ENCODE measurements around the gene PCBD2. TPM values are rescaled to one million over a fixed set of nuclear protein-coding genes. Genes with fewer than 3 reads are reported as not detected.
"Not testable (repeated sequence)": the region's sequence is repeated elsewhere in the genome, so short reads cannot be mapped to it uniquely, and the experiment has no call there.

The PCBD2 gene
- total RNA-seq, 1 donor from 2014 or later: 16.8 TPM

GRCh38 chr5:134997015-134997414 lies 92.1 kb downstream of the PCBD2 start:
- intact Hi-C loops (cut with micrococcal nuclease): no loop called here

DNA sequence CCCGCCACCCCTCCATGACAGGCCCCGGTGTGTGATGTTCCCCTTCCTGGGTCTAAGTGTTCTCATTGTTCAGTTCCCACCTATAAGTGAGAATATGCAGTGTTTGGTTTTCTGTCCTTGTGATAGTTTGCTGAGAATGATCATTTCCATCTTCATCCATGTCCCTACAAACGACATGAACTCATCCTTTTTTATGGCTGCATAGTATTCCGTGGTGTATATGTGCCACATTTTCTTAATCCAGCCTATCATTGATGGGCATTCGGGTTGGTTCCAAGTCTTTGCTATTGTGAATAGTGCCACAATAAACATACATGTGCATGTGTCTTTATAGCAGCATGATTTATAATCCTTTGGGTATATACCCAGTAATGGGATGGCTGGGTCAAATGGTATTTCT lies 93.1 kb downstream of the PCBD2 start:
- intact Hi-C loops (cut with micrococcal nuclease): not testable (repeated sequence)

DNA sequence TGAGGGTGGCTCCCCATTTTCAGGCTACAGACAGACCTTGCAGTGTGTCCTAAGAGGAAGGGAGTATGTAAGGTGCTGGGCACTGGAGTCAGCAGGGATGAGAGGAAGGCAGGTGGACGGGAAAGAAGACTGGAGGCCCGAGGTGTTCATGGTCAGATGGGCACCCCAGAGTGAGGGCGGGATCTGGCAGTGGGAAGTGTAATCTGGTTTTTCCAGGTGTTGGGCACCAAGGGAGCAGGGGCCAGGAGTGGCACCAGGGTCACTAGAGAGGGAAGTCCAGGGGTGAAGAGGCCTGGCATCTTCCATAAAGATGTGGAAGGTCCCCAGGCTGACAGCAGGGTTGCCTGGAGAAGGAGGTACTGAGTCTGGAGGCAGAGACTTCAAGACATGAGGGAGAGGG lies 99.4 kb downstream of the PCBD2 start:
- intact Hi-C loops (cut with micrococcal nuclease): no loop called here

- intact Hi-C loops (cut with micrococcal nuclease): no loop called here
These were observed 100.1 kb downstream of the PCBD2 start for GRCh38 chr5:135005076-135005475.

- intact Hi-C loops (cut with micrococcal nuclease): no loop called here
These were observed 102.4 kb downstream of the PCBD2 start for GRCh38 chr5:135007305-135007704.

- intact Hi-C loops (cut with micrococcal nuclease): no loop called here
These were observed 102.9 kb downstream of the PCBD2 start for GRCh38 chr5:135007749-135008363.

- intact Hi-C loops (cut with micrococcal nuclease): no loop called here
These were observed 103.6 kb downstream of the PCBD2 start for GRCh38 chr5:135008556-135008955.

DNA sequence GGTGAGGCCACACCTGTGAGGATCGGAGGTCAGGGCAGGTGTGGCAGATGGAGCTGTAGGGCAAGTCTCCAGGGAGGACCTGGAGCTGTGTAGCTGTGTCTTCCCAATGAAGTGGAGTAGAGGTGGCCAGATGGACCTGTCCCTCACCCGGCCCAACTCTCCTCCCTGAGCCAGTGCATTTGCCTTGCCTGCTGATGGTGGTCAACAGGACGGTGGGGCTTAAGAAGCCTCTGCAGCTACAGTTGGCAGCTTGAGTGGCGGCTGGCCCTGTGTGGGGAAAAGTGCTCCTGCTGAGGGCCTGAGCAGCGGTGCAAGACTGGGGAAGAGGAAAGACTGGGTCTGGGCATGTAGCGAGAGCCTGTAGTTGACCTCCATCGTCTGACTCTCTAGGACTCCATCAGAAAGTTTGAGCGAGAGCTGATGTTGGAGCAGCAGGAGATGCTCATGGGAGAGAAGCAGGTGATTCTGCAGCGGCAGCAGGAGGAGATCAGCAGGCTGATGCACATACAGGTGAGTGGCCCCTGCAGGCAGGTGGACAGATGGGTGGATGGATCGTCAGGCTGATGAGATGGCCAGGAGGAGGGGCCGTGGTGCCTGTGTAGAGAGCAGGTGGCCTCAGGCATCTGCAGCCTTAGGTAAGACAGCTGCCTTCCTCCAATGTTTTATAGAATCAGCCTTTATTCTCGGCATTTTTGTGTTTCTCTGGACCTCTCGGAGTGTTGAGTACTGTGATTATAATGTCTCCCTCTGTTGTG lies 104.2 kb downstream of the PCBD2 start:
- intact Hi-C loops (cut with micrococcal nuclease): no loop called here

DNA sequence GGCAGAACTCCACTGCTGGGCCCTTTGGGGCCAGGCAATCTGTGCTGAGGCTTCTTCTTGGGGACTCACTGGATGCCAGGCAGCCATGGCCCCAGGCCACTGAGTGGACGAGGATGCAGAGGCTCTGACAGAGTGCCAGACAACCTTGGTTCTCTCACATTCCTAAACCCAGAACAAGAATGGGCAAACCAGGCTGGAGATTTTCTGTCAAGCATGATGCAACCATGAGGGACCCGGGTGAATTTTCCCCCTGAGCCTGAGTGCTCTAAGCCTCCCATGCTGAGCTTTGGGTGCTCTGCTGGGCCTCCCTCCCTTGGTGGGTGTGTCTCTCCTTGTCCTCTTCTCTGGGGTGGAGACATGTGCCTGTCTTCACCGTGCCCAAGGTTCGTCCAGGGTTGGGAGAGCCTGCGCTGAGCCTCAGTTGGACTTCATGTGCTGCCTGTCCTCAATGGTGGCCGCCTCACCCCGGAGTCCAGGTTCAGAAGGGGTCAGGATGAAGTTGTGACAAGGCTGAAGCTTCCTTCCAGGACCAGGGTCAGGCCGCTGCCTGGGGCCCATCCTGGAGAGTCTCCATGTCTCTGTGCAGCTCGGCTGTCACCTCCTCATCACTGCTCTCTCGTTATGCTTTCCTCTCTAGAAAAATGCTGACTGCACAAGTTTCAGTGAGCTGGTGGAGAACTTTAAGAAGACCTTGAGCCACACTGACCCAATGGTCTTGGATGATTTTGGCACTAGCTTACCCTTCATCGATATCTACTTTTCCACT lies 105.0 kb downstream of the PCBD2 start:
- intact Hi-C loops (cut with micrococcal nuclease): no loop called here

- intact Hi-C loops (cut with micrococcal nuclease): no loop called here
These were observed 105.8 kb downstream of the PCBD2 start for GRCh38 chr5:135010502-135011354.

GRCh38 chr5:135011355-135012032 lies 106.6 kb downstream of the PCBD2 start:
- intact Hi-C loops (cut with micrococcal nuclease): no loop called here

DNA sequence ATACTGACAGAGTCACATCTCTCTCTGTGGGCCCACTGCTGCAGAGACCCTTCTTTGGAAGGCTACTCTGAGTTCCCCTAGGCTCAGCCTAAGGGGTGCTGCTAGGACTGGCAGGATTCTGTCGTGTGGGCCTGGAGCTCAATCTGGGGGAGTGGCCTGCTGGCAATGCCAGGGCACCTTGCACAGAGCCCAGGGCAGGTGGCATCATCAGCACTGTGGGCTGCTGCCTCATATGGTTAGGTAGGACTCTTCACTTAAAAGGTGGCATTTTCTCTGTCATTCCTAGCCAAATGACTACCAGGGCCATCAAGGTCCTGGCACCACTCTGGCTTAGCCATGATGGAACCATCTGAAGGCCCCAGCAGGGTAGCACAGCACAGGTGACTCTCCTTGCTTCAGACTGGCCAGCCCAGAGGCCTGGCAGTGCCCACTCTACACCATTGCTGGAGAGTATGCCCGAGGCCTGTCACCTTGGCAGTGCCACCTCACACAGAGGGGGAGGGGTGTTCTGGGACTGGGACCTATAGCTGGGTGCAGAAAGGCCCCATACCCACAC lies 107.2 kb downstream of the PCBD2 start:
- intact Hi-C loops (cut with micrococcal nuclease): no loop called here

Other genes starting within 250 kb of the PCBD2 start
- 20.4 and 22.5 TPM in 2 replicates for gene CAMLG, start 166.6 kb upstream of the PCBD2 start, total RNA-seq
- gene DDX46, start 146.4 kb upstream of the PCBD2 start, total RNA-seq: 75.2 and 76.2 TPM in 2 replicates
- 31.5 and 34.3 TPM in 2 replicates for gene C5orf24, start 59.2 kb upstream of the PCBD2 start, total RNA-seq
- gene TXNDC15, start 30.8 kb upstream of the PCBD2 start, total RNA-seq: 56.7 and 57.7 TPM in 2 replicates
- gene CATSPER3, start 62.8 kb downstream of the PCBD2 start, total RNA-seq: 0.70 and 0.95 TPM in 2 replicates
- 0.41 TPM in 1 of 2 replicates, not detected in the other for gene PITX1, start 129.1 kb downstream of the PCBD2 start, total RNA-seq

Measured in T-helper 2 cell treated with Interferon-gamma antibody and Interleukin-4, amounts not matched to agents 100 ng/mL and 5 ng/mL, for 36 hours (primary cell).